Measurements from ENCODE around the gene SEC24C. TPM values are rescaled to one million over a fixed set of nuclear protein-coding genes. Genes with fewer than 3 reads are reported as not detected.

Gene SEC24C
- total RNA-seq, 1 experiment from 2014 or later, result 325 TPM

GRCh38 chr10:73798087-73798486, 53.9 kb downstream of the SEC24C start:
- no peak overlapping the region for H3K4me2 ChIP-seq (ENCODE audit: low read length)
- intact Hi-C loops (cut with micrococcal nuclease), result no loop called here
- no peak for DNase-seq
- TF ChIP-seq EZH2 (IDR thresholded peaks at IDR 0.05; ENCODE audit: low read length, unreplicated experiment), result no peak
- no peak overlapping the region for H3K4me3 ChIP-seq (ENCODE audit: low read length)
- H3K9me2 ChIP-seq (replicated peaks; ENCODE audit: low read length), result no peaks in the 10 kb centered on the region
- H3K4me1 ChIP-seq (ENCODE audit: insufficient read depth, low read length), result no peaks in the 10 kb centered on the region
- H3K36me3 ChIP-seq (ENCODE audit: low read depth, low read length), result peaks cover 85% of the 10 kb centered on the region
- CTCF ChIA-PET, result no interaction called here
- no TSS peak for BruUV-seq (replicated peaks)
- H3K27me3 ChIP-seq (ENCODE audit: low read length), result no peaks in the 10 kb centered on the region
- no peak overlapping the region for H2AFZ ChIP-seq (ENCODE audit: low read length)
- no peaks in the 10 kb centered on the region for H3K9me3 ChIP-seq (ENCODE audit: low read length)
- POLR2A ChIA-PET (ENCODE audit: unreplicated experiment), result interaction anchor here (0.6 kb wide), 1 partner anchor 20 kb away, joined by 7 read pairs; no protein-coding TSS in a partner anchor
- no peaks in the 10 kb centered on the region for H3F3A ChIP-seq (ENCODE audit: low read length, unreplicated experiment)
- no peaks in the 10 kb centered on the region for H3K79me2 ChIP-seq (ENCODE audit: low read length)
- H4K20me1 ChIP-seq (ENCODE audit: low read length), result no peaks in the 10 kb centered on the region
- H3K9ac ChIP-seq (ENCODE audit: low read length), result no peak overlapping the region
- H3K27ac ChIP-seq (ENCODE audit: low read length), result no peak overlapping the region
- no peak for ATAC-seq

GRCh38 chr10:73798927-73799560, 54.9 kb downstream of the SEC24C start:
- Histone ChIP-seq H3K4me3 (ENCODE audit: low read length) (no peak overlapping the region), H3K36me3 (ENCODE audit: low read depth, low read length) (peaks cover 86% of the 10 kb centered on the region), H3K9me2 (replicated peaks; ENCODE audit: low read length) (no peaks in the 10 kb centered on the region), H2AFZ (ENCODE audit: low read length) (no peak overlapping the region), H3K9ac (ENCODE audit: low read length) (no peak overlapping the region), H3K9me3 (ENCODE audit: low read length) (no peaks in the 10 kb centered on the region), H3K4me2 (ENCODE audit: low read length) (no peak overlapping the region), H3K27ac (ENCODE audit: low read length) (no peak overlapping the region), H3F3A (ENCODE audit: low read length, unreplicated experiment) (no peaks in the 10 kb centered on the region), H4K20me1 (ENCODE audit: low read length) (no peaks in the 10 kb centered on the region), H3K79me2 (ENCODE audit: low read length) (no peaks in the 10 kb centered on the region), H3K4me1 (ENCODE audit: insufficient read depth, low read length) (no peaks in the 10 kb centered on the region), H3K27me3 (ENCODE audit: low read length) (no peaks in the 10 kb centered on the region)
- CTCF ChIA-PET, result interaction anchor here (0.6 to 1.1 kb wide), 2 partner anchors 19 to 81 kb away, joined by 3 read pairs; no protein-coding TSS in a partner anchor
- ATAC-seq (peak; percentile 2), DNase-seq (no peak)
- BruUV-seq (replicated peaks), result no TSS peak
- intact Hi-C loops (cut with micrococcal nuclease), result no loop called here
- TF ChIP-seq CTCF (conservative IDR thresholded peaks at IDR 0.05; ENCODE audit: low read depth, low read length) (no peak), EZH2phosphoT487 (IDR thresholded peaks at IDR 0.05; ENCODE audit: borderline replicate concordance, low read length) (no peak), EZH2 (IDR thresholded peaks at IDR 0.05; ENCODE audit: low read length, unreplicated experiment) (no peak)
- POLR2A ChIA-PET (ENCODE audit: unreplicated experiment), result interaction anchor here (0.6 kb wide), 1 partner anchor 21 kb away, joined by 7 read pairs; no protein-coding TSS in a partner anchor

- ChIA-PET CTCF (no interaction called here), POLR2A (ENCODE audit: unreplicated experiment) (interaction anchor here (0.6 kb wide), 1 partner anchor 16 kb away, joined by 15 read pairs; no protein-coding TSS in a partner anchor)
- TF ChIP-seq EZH2 (IDR thresholded peaks at IDR 0.05; ENCODE audit: low read length, unreplicated experiment) (no peak), EZH2phosphoT487 (IDR thresholded peaks at IDR 0.05; ENCODE audit: borderline replicate concordance, low read length) (no peak), CTCF (conservative IDR thresholded peaks at IDR 0.05; ENCODE audit: low read depth, low read length) (no peak)
- H3K27ac ChIP-seq (ENCODE audit: low read length), result no peak overlapping the region
- H3K4me3 ChIP-seq (ENCODE audit: low read length), result no peak overlapping the region
- H3K9me2 ChIP-seq (replicated peaks; ENCODE audit: low read length), result no peaks in the 10 kb centered on the region
- H3F3A ChIP-seq (ENCODE audit: low read length, unreplicated experiment), result no peaks in the 10 kb centered on the region
- H3K27me3 ChIP-seq (ENCODE audit: low read length), result no peaks in the 10 kb centered on the region
- no peaks in the 10 kb centered on the region for H4K20me1 ChIP-seq (ENCODE audit: low read length)
- H3K4me2 ChIP-seq (ENCODE audit: low read length), result no peak overlapping the region
- peaks cover 79% of the 10 kb centered on the region for H3K36me3 ChIP-seq (ENCODE audit: low read depth, low read length)
- H2AFZ ChIP-seq (ENCODE audit: low read length), result no peak overlapping the region
- no TSS peak for BruUV-seq (replicated peaks)
- H3K4me1 ChIP-seq (ENCODE audit: insufficient read depth, low read length), result no peaks in the 10 kb centered on the region
- intact Hi-C loops (cut with micrococcal nuclease), result no loop called here
- H3K9me3 ChIP-seq (ENCODE audit: low read length), result no peaks in the 10 kb centered on the region
- ATAC-seq, result peak; percentile 2
- H3K79me2 ChIP-seq (ENCODE audit: low read length), result no peaks in the 10 kb centered on the region
- no peak overlapping the region for H3K9ac ChIP-seq (ENCODE audit: low read length)
- DNase-seq, result no peak
Measured at GRCh38 chr10:73799899-73800559, 55.9 kb downstream of the SEC24C start.

Data from PC-3 (cell line).